GM12872 (cell line): ENCODE data around the gene CDC42BPB.

Experiments used
- TF ChIP-seq, protein P1 (sequence below): IDR thresholded peaks from 3 replicates; pipeline ENCODE4 v1.5.1; 2011; ENCODE audit warnings: low read depth, mild to moderate bottlenecking, low read length, moderate library complexity; ENCODE audit not compliant: insufficient read depth

CDC42BPB gene

DNA sequence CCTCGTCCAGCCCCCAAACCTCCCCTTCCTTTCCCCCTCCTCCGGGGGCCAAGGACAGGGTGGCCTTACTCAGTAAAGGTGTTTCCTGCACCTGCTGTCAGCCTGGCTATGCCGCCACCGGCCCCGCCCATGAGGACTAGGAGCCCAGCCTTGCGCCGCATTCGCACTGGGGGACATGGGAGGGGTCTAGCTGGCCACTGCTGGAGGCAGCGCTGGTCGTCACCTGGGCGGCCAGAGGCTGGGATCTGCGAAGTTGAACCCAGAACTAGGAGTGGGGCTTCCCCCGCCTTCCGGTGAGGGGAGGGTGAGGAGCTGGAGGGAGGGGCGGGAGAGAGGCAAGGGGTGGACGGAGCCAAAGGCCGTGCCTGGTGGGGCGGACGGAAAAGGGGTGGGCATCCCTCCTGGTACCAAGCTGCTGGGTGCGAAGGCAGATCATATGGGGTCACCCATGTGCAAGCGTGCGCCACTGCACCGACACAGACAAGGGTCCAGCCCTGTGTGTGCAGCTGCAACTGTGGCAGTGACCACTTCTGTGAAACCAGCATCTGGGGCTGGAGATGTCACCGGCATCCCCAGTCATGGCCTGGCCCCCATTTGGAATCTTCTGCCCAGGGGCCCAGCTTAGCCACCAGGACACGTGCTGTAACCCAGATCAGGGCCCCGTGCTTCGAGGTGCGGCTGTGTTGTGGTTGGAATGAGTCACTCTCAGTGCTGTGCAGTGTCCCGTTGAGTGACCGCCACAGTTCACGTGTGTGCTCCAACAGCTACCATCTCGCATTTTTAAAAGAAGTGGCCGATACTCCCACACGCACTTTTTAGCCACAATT, 126.4 kb downstream of the CDC42BPB start:
- TF ChIP-seq, protein P1, sequence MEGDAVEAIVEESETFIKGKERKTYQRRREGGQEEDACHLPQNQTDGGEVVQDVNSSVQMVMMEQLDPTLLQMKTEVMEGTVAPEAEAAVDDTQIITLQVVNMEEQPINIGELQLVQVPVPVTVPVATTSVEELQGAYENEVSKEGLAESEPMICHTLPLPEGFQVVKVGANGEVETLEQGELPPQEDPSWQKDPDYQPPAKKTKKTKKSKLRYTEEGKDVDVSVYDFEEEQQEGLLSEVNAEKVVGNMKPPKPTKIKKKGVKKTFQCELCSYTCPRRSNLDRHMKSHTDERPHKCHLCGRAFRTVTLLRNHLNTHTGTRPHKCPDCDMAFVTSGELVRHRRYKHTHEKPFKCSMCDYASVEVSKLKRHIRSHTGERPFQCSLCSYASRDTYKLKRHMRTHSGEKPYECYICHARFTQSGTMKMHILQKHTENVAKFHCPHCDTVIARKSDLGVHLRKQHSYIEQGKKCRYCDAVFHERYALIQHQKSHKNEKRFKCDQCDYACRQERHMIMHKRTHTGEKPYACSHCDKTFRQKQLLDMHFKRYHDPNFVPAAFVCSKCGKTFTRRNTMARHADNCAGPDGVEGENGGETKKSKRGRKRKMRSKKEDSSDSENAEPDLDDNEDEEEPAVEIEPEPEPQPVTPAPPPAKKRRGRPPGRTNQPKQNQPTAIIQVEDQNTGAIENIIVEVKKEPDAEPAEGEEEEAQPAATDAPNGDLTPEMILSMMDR = no peak

DNA sequence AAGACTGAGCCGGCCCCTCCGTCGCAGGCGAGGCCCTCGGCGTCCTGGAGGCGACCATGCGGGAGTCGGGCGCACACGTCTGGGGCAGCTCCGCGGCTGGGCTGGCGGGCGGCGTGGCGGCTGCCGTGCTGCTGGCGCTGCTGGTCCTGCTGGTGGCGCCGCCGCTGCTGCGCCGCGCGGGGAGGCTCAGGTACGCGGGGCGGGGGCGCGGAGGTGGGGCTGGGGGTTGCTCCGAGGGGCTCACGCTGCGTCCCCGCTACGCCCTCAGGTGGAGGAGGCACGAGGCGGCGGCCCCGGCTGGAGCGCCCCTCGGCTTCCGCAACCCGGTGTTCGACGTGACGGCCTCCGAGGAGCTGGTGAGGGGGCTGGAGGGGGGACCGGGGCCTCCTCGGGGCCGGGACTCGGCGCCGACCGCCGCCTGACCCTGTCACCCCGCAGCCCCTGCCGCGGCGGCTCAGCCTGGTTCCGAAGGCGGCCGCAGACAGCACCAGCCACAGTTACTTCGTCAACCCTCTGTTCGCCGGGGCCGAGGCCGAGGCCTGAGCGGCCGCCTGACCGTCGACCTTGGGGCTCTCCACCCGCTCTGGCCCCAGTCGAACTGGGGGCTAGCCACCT, 127.1 kb downstream of the CDC42BPB start:
- TF ChIP-seq, protein P1 = no peak

DNA sequence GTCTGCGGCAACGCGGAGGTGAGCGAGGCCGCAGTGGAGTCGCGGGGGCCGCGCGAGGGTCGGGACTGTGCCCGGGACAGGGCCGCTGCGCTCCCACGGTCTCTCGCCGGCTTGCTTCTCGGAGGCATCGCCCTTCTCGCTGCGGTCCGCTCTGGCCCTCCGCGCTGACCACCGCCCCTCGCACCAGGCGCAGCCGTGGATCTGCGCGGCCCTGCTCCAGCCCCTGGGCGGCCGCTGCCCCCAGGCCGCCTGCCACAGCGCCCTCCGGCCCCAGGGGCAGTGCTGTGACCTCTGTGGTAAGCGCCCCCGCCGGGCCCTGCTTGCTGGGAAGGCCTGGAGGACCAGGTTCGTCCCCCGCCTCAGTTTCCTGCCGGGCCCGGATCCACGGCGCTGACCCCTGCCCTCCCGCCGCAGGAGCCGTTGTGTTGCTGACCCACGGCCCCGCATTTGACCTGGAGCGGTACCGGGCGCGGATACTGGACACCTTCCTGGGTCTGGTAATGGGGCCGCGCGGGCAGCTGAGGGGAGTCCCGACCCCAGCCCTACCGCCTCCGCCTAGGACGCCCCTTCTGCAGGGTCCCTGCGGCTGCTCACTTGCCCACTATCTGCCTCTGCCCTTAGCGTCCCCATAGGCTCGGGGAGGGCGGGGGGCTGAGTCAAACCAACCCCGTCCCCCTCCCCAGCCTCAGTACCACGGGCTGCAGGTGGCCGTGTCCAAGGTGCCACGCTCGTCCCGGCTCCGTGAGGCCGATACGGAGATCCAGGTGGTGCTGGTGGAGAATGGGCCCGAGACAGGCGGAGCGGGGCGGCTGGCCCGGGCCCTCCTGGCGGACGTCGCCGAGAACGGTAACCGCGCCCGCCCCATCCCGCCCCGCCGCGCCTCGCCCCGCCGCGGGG, 127.9 kb downstream of the CDC42BPB start:
- TF ChIP-seq, protein P1 = no peak

DNA sequence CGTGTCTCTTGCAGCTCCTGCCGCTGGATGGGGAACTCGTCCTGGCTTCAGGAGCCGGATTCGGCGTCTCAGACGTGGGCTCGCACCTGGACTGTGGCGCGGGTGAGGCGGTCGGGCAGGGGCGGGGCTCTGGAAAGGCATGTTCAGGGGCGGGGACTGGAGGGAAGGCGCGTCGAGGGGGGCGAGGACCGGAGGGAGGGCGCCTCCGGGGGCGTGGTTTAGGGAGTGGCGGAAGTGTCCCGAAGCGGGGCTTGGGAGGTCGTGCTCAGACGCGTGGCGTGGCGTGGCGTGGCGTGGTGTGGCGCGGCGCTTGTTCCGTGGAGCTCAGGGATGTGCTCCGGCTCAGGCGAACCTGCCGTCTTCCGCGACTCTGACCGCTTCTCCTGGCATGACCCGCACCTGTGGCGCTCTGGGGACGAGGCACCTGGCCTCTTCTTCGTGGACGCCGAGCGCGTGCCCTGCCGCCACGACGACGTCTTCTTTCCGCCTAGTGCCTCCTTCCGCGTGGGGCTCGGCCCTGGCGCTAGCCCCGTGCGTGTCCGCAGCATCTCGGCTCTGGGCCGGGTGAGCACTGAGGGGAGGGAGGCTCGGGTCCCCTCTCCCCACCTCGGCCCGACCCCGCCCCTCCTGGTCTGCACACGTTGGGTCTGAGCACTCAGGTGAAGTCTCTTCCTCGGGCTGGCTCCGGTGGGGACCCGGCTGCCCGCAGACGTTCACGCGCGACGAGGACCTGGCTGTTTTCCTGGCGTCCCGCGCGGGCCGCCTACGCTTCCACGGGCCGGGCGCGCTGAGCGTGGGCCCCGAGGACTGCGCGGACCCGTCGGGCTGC, 128.7 kb downstream of the CDC42BPB start:
- TF ChIP-seq, protein P1 = no peak

DNA sequence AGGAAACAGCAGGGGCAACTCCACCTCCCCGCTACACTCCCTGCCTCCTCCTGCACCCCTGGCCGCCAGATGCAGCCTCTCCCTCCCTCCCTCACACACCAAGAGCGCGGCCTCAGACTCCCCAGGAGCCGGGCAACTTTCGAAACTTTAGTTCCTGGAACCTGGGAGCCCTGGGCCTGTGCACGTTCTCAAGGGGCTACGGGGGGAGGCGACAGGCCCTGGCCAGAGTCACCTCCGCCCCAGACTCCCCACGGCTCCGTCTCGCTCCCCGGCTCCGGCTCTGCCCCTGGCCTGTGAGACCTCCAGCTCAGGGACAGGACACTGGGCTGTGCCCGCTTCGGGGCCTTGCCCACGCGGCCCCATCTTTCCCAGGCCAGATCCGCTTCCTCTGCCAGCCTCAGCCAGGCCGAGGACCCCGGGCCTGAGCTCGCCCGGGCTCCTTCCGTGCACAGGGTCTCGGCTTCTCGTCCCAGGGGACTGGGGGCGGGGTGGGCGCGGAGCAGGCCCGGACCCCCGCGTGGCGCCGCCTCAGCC, 129.4 kb downstream of the CDC42BPB start:
- TF ChIP-seq, protein P1 = no peak

DNA sequence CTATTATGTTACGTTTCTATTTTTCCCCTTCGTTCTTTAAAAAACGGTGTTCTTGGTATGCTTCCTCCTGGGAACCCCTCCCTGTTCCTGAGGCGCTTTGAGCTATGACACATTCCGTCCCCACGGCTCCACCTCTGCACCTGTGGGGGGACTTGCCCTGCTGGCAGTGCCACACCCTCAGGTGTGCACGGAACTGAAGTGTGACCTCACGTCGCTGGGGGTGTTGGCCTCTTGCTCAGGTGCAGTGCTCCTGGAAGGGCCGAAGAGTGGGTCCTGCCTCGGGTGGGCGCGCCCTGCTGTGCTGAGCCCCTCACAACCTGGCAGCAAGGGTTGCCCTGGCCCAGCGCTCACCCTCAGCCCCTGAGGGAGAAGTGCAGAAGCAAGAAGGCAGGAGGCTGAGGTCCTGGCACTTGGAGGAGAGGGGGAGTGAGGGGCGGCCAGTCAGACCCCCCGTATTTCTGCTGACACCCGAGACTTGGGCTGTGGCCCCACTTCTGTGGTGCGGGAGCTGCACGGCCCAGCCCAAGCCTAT, 129.9 kb downstream of the CDC42BPB start:
- TF ChIP-seq, protein P1 = no peak
